Body of pancreas (tissue), 4 donors: Measurements from ENCODE around the gene IFITM10.

Source experiments
- POLR2A ChIP-seq, 3 donors: fragments of 450-650 bp; IDR thresholded peaks; one replicate each; pipeline ENCODE4 v1.6.1; 2016; ENCODE audit warnings: antibody characterized with exemption in 3 of 3, mild to moderate bottlenecking in 2 of 3
- TF ChIP-seq, protein P1 (sequence below), 7 experiments: fragments of 450-650 bp in 4 of 7; fragments of 200-600 bp in 3 of 7; sonication (generic) in 3 of 7; IDR thresholded peaks; one replicate each; pipeline ENCODE4 v1.5.1; 2016 to 2019; ENCODE audit warnings: antibody characterized with exemption in 7 of 7

DNA sequence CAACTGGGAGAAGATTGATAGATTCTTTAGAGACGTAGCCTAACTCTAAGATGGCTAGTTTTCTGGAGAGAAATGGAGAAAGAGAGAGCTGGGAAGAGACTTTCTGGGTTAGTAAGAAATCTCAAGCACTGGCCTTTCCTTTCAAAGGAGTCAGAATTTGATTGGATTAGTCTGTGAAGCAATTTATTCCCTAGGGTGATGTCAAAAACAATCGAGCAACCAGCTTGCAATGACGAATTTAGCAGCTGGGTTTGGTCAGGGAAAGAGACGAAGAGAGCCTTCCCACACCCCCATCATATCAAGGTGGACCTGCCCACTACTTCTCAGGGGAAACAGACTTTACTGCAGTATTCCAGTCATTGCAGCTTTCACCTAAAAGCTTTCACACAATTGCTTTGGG, 42.6 kb downstream of the IFITM10 start:
- TF ChIP-seq, protein P1, sequence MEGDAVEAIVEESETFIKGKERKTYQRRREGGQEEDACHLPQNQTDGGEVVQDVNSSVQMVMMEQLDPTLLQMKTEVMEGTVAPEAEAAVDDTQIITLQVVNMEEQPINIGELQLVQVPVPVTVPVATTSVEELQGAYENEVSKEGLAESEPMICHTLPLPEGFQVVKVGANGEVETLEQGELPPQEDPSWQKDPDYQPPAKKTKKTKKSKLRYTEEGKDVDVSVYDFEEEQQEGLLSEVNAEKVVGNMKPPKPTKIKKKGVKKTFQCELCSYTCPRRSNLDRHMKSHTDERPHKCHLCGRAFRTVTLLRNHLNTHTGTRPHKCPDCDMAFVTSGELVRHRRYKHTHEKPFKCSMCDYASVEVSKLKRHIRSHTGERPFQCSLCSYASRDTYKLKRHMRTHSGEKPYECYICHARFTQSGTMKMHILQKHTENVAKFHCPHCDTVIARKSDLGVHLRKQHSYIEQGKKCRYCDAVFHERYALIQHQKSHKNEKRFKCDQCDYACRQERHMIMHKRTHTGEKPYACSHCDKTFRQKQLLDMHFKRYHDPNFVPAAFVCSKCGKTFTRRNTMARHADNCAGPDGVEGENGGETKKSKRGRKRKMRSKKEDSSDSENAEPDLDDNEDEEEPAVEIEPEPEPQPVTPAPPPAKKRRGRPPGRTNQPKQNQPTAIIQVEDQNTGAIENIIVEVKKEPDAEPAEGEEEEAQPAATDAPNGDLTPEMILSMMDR (IDR thresholded peaks at IDR 0.05): no peak
- TF ChIP-seq POLR2A (IDR thresholded peaks at IDR 0.05): no peak
